Fibroblast of pulmonary artery (primary cell): ENCODE results near the gene HMGB4.

Experiments
- DNase-seq: peaks from one replicate; pipeline ENCODE4 v3.0.0-alpha.2; 2010; ENCODE audit warnings: low read depth
- H3K4me3 ChIP-seq: replicated peaks from 2 replicates; pipeline ENCODE4 v1.5.1; 2011; ENCODE audit warnings: low read depth, mild to moderate bottlenecking, control low read depth, low read length, moderate library complexity
- CTCF ChIP-seq: IDR thresholded peaks from 2 replicates; pipeline ENCODE4 v1.5.1; 2011; ENCODE audit warnings: mild to moderate bottlenecking, control low read depth, low read length, inconsistent platforms; ENCODE audit errors: missing control alignments

Gene HMGB4

DNA sequence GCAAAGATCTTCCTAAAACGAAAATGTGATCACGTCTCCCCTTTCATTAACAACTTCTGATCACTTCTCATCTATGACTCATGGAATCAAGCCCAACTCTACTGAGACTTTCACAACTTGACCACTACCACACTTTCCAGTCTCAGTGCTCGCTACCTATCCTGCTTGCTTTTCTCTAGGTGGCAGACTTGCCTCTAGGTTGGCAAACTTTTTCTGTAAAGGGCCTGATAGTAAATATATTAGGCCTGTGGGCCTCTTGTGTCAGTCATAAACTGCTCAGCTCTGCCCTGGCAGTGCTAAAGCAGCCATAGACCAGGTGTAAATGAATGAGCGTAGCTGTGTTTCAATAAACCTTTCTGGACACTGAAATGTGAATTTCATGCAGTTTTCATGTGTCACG, 21.5 kb upstream of the HMGB4 start:
- DNase-seq = no peak
- no peak overlapping the region for H3K4me3 ChIP-seq
- no peak for TF ChIP-seq CTCF

DNA sequence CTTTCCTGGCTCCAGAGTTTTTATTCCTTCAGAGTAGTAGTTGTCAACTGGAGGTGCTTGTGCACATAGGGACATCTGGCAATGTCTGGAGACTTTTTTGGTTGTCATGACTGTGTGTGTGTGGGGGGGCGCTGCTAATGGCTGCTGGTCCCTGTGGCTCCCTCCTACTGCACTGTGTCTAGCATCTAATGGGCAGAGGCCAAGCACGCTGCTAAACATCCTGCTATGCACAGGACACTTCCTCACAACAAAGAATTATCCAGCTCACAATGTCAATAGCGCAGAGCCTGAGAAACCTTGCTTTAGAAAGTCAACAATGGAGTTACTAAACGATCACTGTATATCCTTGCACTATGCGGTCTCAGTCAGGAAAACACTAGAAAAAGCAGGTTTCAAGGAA, 19.7 kb upstream of the HMGB4 start:
- no peak overlapping the region for H3K4me3 ChIP-seq
- TF ChIP-seq CTCF = no peak
- no peak for DNase-seq

DNA sequence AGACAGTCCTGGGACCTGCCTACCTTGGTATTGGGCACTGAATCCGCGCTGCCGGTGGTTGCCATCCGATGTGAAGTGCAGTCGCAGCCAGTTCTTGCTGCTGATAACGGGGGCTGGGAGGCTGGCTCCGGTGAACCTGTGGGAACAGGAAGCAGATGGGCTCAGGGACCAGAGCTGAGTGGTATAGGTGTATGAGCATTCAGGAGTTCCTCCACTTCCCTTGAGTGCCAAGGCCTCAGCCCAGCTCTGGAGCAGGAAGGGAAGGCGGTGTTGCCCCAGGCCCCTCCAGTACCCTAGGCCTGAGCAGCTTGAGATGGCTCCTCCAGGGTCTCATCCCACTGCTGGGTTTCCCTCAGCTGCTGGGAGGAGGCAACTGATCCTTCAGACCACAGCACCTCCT, 17.0 kb upstream of the HMGB4 start:
- no peak overlapping the region for H3K4me3 ChIP-seq
- no peak for TF ChIP-seq CTCF
- no peak for DNase-seq

GRCh38 chr1:33848205-33848937, 15.5 kb upstream of the HMGB4 start:
- no peak for DNase-seq
- no peak for TF ChIP-seq CTCF
- no peak overlapping the region for H3K4me3 ChIP-seq

- no peak for DNase-seq
- no peak for TF ChIP-seq CTCF
- no peak overlapping the region for H3K4me3 ChIP-seq
These were observed 14.7 kb upstream of the HMGB4 start for GRCh38 chr1:33849211-33849610.

GRCh38 chr1:33850481-33850880, 13.4 kb upstream of the HMGB4 start:
- no peak for DNase-seq
- TF ChIP-seq CTCF = no peak
- no peak overlapping the region for H3K4me3 ChIP-seq

GRCh38 chr1:33852711-33853110, 11.2 kb upstream of the HMGB4 start:
- no peak for DNase-seq

More at GRCh38 chr1:33852711-33853110, 11.2 kb upstream of the HMGB4 start:
- no peak overlapping the region for H3K4me3 ChIP-seq
- TF ChIP-seq CTCF = no peak
